Measurements from ENCODE around the gene TET3. TPM values are rescaled to one million over a fixed set of nuclear protein-coding genes. Genes with fewer than 3 reads are reported as not detected.

The TET3 gene
- total and polyA plus RNA-seq, 2 donors (not counting 3 experiments of a cell fraction or from before 2014, with no cell fraction given): 3.4 to 15.6 TPM

GRCh38 chr2:74021407-74021755 lies 36.7 kb downstream of the TET3 start:
- dilution Hi-C loops (cut with MboI; ENCODE audit: extremely low pct_ligation_motif_present, low sequenced_read_pairs): no loop called here
- no peaks in the 10 kb centered on the region for H4K20me1 ChIP-seq (replicated peaks; ENCODE audit: control insufficient read depth, extremely low read depth, insufficient read depth, low read length)
- intact Hi-C loops (cut with micrococcal nuclease): no loop called here

More at GRCh38 chr2:74021407-74021755, 36.7 kb downstream of the TET3 start:
- ChIA-PET CTCF (no interaction called here), POLR2A (no interaction called here)
- Histone ChIP-seq H3K27me3 (ENCODE audit: control insufficient read depth in 2 of 2, insufficient read depth in 2 of 2, low read length in 2 of 2) (no peaks in the 10 kb centered on the region), H3K9ac (replicated peaks; ENCODE audit: extremely low read depth, insufficient read depth, low read length) (no peak overlapping the region), H2AFZ (ENCODE audit: low read depth, low read length) (no peak overlapping the region), H3K79me2 (ENCODE audit: control insufficient read depth, insufficient read depth, low read length) (peaks cover 12% of the 10 kb centered on the region), H3K4me3 (replicated peaks in 1 of 3; ENCODE audit: insufficient read depth in 1 of 3, low read depth in 1 of 3, low read length in 3 of 3) (no peak overlapping the region), H3K9me3 (replicated peaks; ENCODE audit: control insufficient read depth, insufficient read depth, low read length) (no peaks in the 10 kb centered on the region), H3K27ac (ENCODE audit: insufficient read depth, low read depth, low read length) (no peak overlapping the region), H3K4me2 (ENCODE audit: insufficient read depth, low read length) (no peak overlapping the region), H3K4me1 (ENCODE audit: control insufficient read depth, extremely low read depth, insufficient read depth, low read length) (no peaks in the 10 kb centered on the region), H3K9me1 (replicated peaks; ENCODE audit: control insufficient read depth, extremely low read depth, insufficient read depth, low read length) (no peaks in the 10 kb centered on the region), H3K36me3 (ENCODE audit: control insufficient read depth in 2 of 2, extremely low read depth in 1 of 2, insufficient read depth in 2 of 2, low read length in 2 of 2) (no peaks in the 10 kb centered on the region)
- no TSS peak for BruUV-seq (replicated peaks)
- FAIRE-seq: no peak
- TF ChIP-seq POLR2AphosphoS5 (IDR thresholded peaks at IDR 0.05; ENCODE audit: insufficient read depth, low read depth, low read length) (no peak), POLR2A (IDR thresholded peaks at IDR 0.05; ENCODE audit: low read depth, low read length) (no peak), EZH2 (IDR thresholded peaks at IDR 0.05; ENCODE audit: borderline replicate concordance, low read depth, low read length, severe bottlenecking) (no peak), FOS (IDR thresholded peaks at IDR 0.05; ENCODE audit: borderline replicate concordance, insufficient read depth, low read length) (no peak), MAX (IDR thresholded peaks at IDR 0.05; ENCODE audit: insufficient read depth, insufficient read length) (no peak), GATA2 (IDR thresholded peaks at IDR 0.05; ENCODE audit: insufficient read depth, insufficient read length, low read depth, low read length) (no peak), MYC (IDR thresholded peaks at IDR 0.05; ENCODE audit: low read depth, low read length) (no peak), JUN (IDR thresholded peaks at IDR 0.05; ENCODE audit: borderline replicate concordance, insufficient read depth, insufficient read length, low read depth) (no peak)
- TF ChIP-seq, protein P1, sequence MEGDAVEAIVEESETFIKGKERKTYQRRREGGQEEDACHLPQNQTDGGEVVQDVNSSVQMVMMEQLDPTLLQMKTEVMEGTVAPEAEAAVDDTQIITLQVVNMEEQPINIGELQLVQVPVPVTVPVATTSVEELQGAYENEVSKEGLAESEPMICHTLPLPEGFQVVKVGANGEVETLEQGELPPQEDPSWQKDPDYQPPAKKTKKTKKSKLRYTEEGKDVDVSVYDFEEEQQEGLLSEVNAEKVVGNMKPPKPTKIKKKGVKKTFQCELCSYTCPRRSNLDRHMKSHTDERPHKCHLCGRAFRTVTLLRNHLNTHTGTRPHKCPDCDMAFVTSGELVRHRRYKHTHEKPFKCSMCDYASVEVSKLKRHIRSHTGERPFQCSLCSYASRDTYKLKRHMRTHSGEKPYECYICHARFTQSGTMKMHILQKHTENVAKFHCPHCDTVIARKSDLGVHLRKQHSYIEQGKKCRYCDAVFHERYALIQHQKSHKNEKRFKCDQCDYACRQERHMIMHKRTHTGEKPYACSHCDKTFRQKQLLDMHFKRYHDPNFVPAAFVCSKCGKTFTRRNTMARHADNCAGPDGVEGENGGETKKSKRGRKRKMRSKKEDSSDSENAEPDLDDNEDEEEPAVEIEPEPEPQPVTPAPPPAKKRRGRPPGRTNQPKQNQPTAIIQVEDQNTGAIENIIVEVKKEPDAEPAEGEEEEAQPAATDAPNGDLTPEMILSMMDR (IDR thresholded peaks at IDR 0.05; ENCODE audit: extremely low read depth in 1 of 2, insufficient read depth in 1 of 2, low read depth in 1 of 2, low read length in 2 of 2): no peak
- DNase-seq (ENCODE audit: low read depth, low spot score): no peak

All from endothelial cell of umbilical vein (primary cell).